OCI-LY7 (cell line): ENCODE data around the gene TULP4. TPM values are rescaled to one million over a fixed set of nuclear protein-coding genes. Genes with fewer than 3 reads are reported as not detected.

ENCODE experiments used
- BruUV-seq: library from RNA; stranded (reverse); fragments of 400-500 nt; replicated peaks from 2 replicates; lab custom pipeline; 2021; lab: Mats Ljungman, UMichigan
- CTCF ChIA-PET: fragments of 300-600 bp; sonication (Branson Sonifier 250); formaldehyde crosslinking; loops from one replicate; lab custom pipeline; 2022; ENCODE audit warnings: antibody characterized with exemption; ENCODE audit not compliant: unreplicated experiment; lab: Charles Lee
- POLR2A ChIA-PET: fragments of 300-600 bp; sonication (Branson Sonifier 250); formaldehyde crosslinking; loops from one replicate; lab custom pipeline; 2022; ENCODE audit warnings: antibody characterized with exemption; lab: Charles Lee
- DNase-seq: peaks from one replicate; pipeline ENCODE4 v3.0.0-alpha.2; 2015; ENCODE audit warnings: low spot score
- H2AFZ ChIP-seq: fragments of 200-600 bp; sonication (generic), shearing (Covaris generic); 2 replicates; pipeline ENCODE4 v1.6.1; 2014; ENCODE audit warnings: mild to moderate bottlenecking, antibody characterized with exemption, low read length, moderate library complexity
- H3K27ac ChIP-seq: fragments of 200-600 bp; sonication (generic); 2 replicates; pipeline ENCODE4 v1.5.1; 2014; ENCODE audit warnings: mixed run types, low read depth, mild to moderate bottlenecking, moderate library complexity, low read length, inconsistent platforms; ENCODE audit not compliant: poor library complexity, severe bottlenecking
- H3K36me3 ChIP-seq: fragments of 200-600 bp; sonication (generic); 2 replicates; pipeline ENCODE4 v1.6.1; 2014; ENCODE audit warnings: mild to moderate bottlenecking, antibody characterized with exemption, low read length, moderate library complexity, mixed read lengths; ENCODE audit not compliant: insufficient read depth
- H3K4me1 ChIP-seq: fragments of 200-600 bp; sonication (generic); 2 replicates; pipeline ENCODE4 v1.5.1; 2014; ENCODE audit warnings: mild to moderate bottlenecking, low read length; ENCODE audit not compliant: insufficient read depth, poor library complexity, severe bottlenecking
- H3K4me2 ChIP-seq: fragments of 200-600 bp; sonication (generic); 2 replicates; pipeline ENCODE4 v1.6.1; 2014; ENCODE audit warnings: mild to moderate bottlenecking, low read length
- H3K4me3 ChIP-seq: fragments of 200-600 bp; sonication (generic); 2 replicates; pipeline ENCODE4 v1.5.1; 2014; ENCODE audit warnings: mild to moderate bottlenecking, low read depth, low read length; ENCODE audit not compliant: poor library complexity, severe bottlenecking
- H3K79me2 ChIP-seq: fragments of 200-600 bp; sonication (generic); 2 replicates; pipeline ENCODE4 v1.6.1; 2016; ENCODE audit warnings: low read depth, mild to moderate bottlenecking, low read length, moderate library complexity, mixed read lengths; ENCODE audit not compliant: insufficient read depth
- H3K9me2 ChIP-seq: fragments of 200-600 bp; sonication (generic); 2 replicates; pipeline ENCODE4 v1.6.1; 2016; ENCODE audit warnings: mild to moderate bottlenecking, low read length, mixed read lengths; ENCODE audit not compliant: insufficient read depth
- H3K9me3 ChIP-seq: fragments of 200-600 bp; sonication (generic); 2 replicates; pipeline ENCODE4 v1.6.1; 2014; ENCODE audit warnings: mild to moderate bottlenecking, mixed run types, low read length, mixed read lengths
- H4K20me1 ChIP-seq: fragments of 200-600 bp; sonication (generic); 2 replicates; pipeline ENCODE4 v1.6.1; 2014; ENCODE audit warnings: mild to moderate bottlenecking, antibody characterized with exemption, low read length, moderate library complexity, mixed read lengths; ENCODE audit not compliant: insufficient read depth
- CTCF ChIP-seq: fragments of 200-600 bp; sonication (generic); conservative IDR thresholded peaks from 2 replicates; pipeline ENCODE4 v1.5.1; 2014; ENCODE audit warnings: mild to moderate bottlenecking, antibody characterized with exemption, low read length, moderate library complexity, mixed read lengths
- EZH2phosphoT487 ChIP-seq: fragments of 200-600 bp; sonication (generic); IDR thresholded peaks from 2 replicates; pipeline ENCODE4 v1.6.1; 2018; ENCODE audit warnings: low read depth, borderline replicate concordance, mild to moderate bottlenecking, mixed run types, antibody characterized with exemption, low read length, moderate library complexity, mixed read lengths
- intact Hi-C: fragments of 100-400 bp; cut with micrococcal nuclease; formaldehyde crosslinking; loops from one replicate; pipeline ENCODE4 v1.10.0; 2022; ENCODE audit not compliant: unreplicated experiment
- total RNA-seq, 2 experiments: library from RNA; depleted of rRNA in 1 of 2; stranded (reverse); fragments of >200 nt in 1 of 2; shearing (Covaris generic) in 1 of 2; gene quantifications; 2 replicates each; pipeline ENCODE4 v1.2.3, GENCODE V29; 2014 to 2022

TULP4 gene
- total RNA-seq, 2 experiments from 2014 or later: 62.1 to 64.8 TPM

GRCh38 chr6:158372574-158372973 is 60.3 kb downstream of the TULP4 start:
- BruUV-seq: no TSS peak
- no peaks in the 10 kb centered on the region for H4K20me1 ChIP-seq
- H3K4me3 ChIP-seq: no peak overlapping the region
- H3K79me2 ChIP-seq: no peaks in the 10 kb centered on the region
- H3K9me3 ChIP-seq: no peaks in the 10 kb centered on the region
- no peak for TF ChIP-seq EZH2phosphoT487
- no peak overlapping the region for H2AFZ ChIP-seq
- no peaks in the 10 kb centered on the region for H3K4me1 ChIP-seq
- H3K4me2 ChIP-seq: no peak overlapping the region
- H3K36me3 ChIP-seq: no peaks in the 10 kb centered on the region
- H3K27ac ChIP-seq: no peak overlapping the region
- CTCF ChIA-PET: interaction anchor here (0.6 kb wide), 1 partner anchor 12 kb away, joined by 3 read pairs; no protein-coding TSS in a partner anchor
- no peaks in the 10 kb centered on the region for H3K9me2 ChIP-seq
- intact Hi-C loops: no loop called here
- no peak for DNase-seq
- POLR2A ChIA-PET: interaction anchor here (0.7 to 1.3 kb wide), 3 partner anchors 11 to 255 kb away, joined by 3 to 8 read pairs (median 4); no protein-coding TSS in a partner anchor

GRCh38 chr6:158373214-158373613 is 60.9 kb downstream of the TULP4 start:
- Histone ChIP-seq H2AFZ (no peak overlapping the region), H3K36me3 (no peaks in the 10 kb centered on the region), H3K9me2 (no peaks in the 10 kb centered on the region), H4K20me1 (no peaks in the 10 kb centered on the region), H3K4me2 (no peak overlapping the region), H3K9me3 (no peaks in the 10 kb centered on the region), H3K79me2 (no peaks in the 10 kb centered on the region), H3K4me1 (no peaks in the 10 kb centered on the region), H3K4me3 (no peak overlapping the region), H3K27ac (no peak overlapping the region)
- TF ChIP-seq CTCF (no peak), EZH2phosphoT487 (no peak)
- BruUV-seq: no TSS peak
- DNase-seq: no peak
- ChIA-PET POLR2A (interaction anchor here (0.5 to 1.3 kb wide), 3 partner anchors 12 to 1092 kb away, joined by 3 to 4 read pairs (median 4); no protein-coding TSS in a partner anchor), CTCF (no interaction called here)
- intact Hi-C loops: no loop called here

GRCh38 chr6:158374020-158374419 is 61.8 kb downstream of the TULP4 start:
- Histone ChIP-seq H3K4me2 (no peak overlapping the region), H3K9me3 (no peaks in the 10 kb centered on the region), H2AFZ (no peak overlapping the region), H3K36me3 (no peaks in the 10 kb centered on the region), H3K9me2 (no peaks in the 10 kb centered on the region), H4K20me1 (no peaks in the 10 kb centered on the region), H3K4me3 (no peak overlapping the region), H3K4me1 (no peaks in the 10 kb centered on the region), H3K79me2 (no peaks in the 10 kb centered on the region), H3K27ac (no peak overlapping the region)
- ChIA-PET CTCF (no interaction called here), POLR2A (interaction anchor here (0.5 to 0.7 kb wide), 4 partner anchors 29 to 231 kb away, joined by 3 to 5 read pairs (median 4); no protein-coding TSS in a partner anchor)
- BruUV-seq: no TSS peak
- intact Hi-C loops: no loop called here
- DNase-seq: no peak
- TF ChIP-seq EZH2phosphoT487 (no peak), CTCF (no peak)
